Tibial nerve (tissue), 4 donors: ENCODE measurements around the gene KLF1.

Source experiments
- CTCF ChIP-seq, 5 experiments: fragments of 200-600 bp in 3 of 5; fragments of 450-650 bp in 2 of 5; sonication (generic) in 3 of 5; IDR thresholded peaks; one replicate each; pipeline ENCODE4 v1.5.1; 2016 to 2019; ENCODE audit warnings: antibody characterized with exemption in 5 of 5, mild to moderate bottlenecking in 3 of 5, moderate library complexity in 2 of 5
- EP300 ChIP-seq, 2 donors: sonication (generic); formaldehyde crosslinking; IDR thresholded peaks; one replicate each; pipeline ENCODE4 v1.6.1; 2017; ENCODE audit warnings: antibody characterized with exemption in 2 of 2, mild to moderate bottlenecking in 1 of 2

DNA sequence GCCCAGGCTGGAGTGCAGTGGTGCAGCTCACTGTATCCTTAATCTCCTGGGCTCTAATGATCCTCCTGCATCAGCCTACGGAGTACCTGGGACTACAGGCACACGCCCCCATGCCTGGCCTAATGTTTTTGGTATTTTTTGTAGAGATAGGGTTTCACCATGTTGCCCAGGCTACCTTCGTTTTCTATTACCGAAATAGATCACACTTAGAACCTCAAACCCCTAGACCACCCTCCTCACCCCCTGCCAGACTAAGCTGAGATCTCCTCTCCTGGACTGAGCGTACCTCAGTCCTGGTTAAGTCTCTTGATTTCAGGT is 391 bp downstream of the KLF1 start:
- TF ChIP-seq CTCF (IDR thresholded peaks at IDR 0.05) (no peak), EP300 (IDR thresholded peaks at IDR 0.05) (no peak)
